KG1 (cell line): ENCODE measurements around the gene MCUB.
"Not testable (repeated sequence)": the region's sequence is repeated elsewhere in the genome, so short reads cannot be mapped to it uniquely, and the experiment has no call there.

ENCODE experiments used
- DNase-seq: peaks from one replicate; lab custom pipeline; 2025; lab: John Stamatoyannopoulos, UW

Gene MCUB

DNA sequence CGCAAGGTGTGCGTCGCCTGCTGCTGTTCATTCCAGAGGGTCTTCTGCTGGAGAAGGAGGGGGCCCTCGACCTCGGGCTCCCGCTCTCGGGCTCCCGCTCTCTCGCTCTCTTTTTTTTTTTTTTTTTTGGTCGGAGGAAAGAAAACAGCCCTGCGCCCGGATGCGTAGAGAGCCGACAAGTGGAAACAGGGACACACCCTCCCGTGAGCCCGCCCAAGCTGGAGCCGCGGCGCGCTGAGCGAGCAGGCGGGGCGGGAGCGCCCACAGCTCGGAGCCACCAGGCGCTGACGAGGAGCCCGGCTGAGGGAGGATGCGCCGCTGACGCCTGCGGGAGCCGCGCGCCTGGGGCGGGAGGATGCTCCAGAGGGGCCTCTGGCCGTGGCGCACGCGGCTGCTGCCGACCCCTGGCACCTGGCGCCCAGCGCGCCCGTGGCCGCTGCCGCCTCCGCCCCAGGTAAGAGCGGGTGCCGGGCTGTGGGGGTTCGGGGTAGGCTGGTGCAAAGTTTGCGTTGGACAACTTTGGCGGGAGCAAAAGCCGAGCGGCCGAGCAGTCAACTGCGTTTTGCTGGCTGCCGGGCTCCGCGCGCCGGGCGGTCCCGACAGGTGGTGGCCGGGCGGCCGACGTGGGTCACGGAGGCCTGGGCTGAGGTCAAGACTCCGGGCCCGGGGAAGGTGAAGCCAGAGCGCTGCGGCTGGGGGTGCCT lies at the start of gene MCUB:
Gene MCUB (plus strand): TSS at position 264 of the 704 bp plus-strand sequence. CDS start 92 bp downstream, at position 356.
- DNase-seq = peak; percentile 45

GRCh38 chr4:109510687-109511086 lies 49.4 kb upstream of the MCUB start:
- DNase-seq = no peak

DNA sequence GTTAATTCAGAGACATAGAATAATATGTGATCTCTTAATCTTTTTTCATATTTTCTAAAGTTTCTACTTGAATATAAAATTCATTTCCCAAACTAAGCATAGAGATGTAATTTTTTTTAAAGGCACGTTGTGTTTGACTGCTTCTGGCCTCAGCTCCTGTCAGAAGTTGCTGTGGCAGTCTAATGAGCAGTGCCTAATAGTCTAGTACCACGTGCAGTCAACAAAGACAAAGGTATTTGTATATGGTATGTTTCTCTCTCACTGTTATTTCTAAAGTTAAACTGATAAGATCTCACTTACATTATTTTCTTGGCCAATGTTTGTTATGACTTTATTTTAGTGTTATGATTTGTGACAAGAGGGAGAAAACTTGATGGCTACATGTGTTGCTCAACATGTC lies 48.6 kb upstream of the MCUB start:
- DNase-seq = no peak

GRCh38 chr4:109513368-109513767 lies 46.7 kb upstream of the MCUB start:
- not testable (repeated sequence) for DNase-seq

- no peak for DNase-seq
Measured at GRCh38 chr4:109532182-109532581, 27.9 kb upstream of the MCUB start.

GRCh38 chr4:109545401-109545800 lies 14.6 kb upstream of the MCUB start:
- no peak for DNase-seq

DNA sequence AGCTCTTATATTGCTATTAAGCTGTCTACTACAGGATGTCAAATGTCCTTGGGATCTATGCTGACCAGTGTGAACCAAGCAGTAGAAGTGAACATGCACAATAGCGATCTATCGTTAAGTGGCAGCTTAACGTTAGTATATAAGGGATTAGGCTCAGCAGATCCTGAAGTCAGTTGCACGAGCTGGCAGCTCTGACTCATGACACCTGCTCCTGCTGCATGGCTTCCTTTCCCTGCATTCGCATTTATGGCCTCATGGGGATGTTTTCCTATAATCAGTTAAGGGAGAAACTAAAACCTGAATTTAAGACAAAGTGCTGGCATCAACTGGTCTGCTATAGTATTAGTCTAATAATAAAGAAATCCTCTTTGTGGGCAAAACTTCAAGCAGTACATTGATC lies 12.7 kb upstream of the MCUB start:
- DNase-seq = no peak

- DNase-seq = no peak
Measured at GRCh38 chr4:109548655-109549054, 11.4 kb upstream of the MCUB start.

DNA sequence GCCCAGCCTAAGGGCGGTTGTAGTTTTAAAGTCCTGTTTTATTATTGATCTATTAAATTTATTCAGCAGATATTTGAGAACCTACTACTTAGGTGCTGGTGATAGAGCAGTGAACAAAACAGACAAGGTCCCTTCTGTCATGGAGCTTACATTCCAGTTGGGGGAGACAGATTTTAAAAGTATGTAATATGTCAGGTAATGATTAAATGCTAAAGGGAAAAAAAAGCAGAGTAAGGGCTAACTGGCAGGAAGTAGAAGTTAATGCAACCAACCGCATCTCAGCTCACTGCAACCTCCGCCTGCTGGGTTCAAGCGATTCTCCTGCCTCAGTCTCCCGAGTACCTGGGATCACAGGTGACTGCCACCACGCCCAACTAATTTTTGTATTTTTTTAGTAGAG lies 7.8 kb upstream of the MCUB start:
- no peak for DNase-seq

DNA sequence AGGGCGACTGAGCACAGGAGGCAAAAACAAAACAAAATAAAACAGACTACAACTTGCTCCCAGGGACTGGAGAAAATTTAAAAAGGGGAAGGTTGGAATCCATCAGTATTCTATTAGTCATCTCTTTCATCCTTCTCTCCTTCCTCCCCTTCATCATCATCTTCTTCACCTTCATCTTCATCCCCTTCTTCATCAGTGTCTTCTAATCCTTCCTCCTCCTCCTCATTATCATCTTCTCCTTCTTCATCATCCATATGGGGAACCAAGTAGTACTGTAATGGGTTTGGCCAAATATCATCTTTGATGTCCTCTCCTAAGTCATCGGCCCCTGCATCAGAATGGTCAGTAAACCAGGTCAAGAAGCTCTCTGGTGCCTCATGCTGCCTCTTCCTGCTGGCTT lies 6.9 kb upstream of the MCUB start:
- no peak for DNase-seq

- no peak for DNase-seq
Measured at GRCh38 chr4:109554971-109555370, 5.1 kb upstream of the MCUB start.

- no peak for DNase-seq
Measured at GRCh38 chr4:109557433-109557832, 2.6 kb upstream of the MCUB start.

DNA sequence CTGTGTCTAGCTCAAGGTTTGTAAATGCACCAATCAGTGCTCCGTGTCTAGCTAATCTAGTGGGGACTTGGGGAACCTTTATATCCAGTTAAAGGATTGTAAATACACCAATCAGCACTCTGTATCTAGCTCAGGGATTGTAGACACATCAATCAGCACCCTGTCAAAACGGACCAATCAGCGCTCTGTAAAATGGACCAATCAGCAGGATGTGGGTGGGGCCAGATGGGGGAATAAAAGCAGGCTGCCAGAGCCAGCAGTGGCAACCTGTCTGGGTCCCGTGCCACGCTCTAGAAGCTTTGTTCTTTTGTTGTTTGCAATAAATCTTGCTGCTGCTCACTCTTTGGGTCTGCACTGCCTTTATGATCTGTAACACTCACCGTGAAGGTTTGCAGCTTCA lies 2.0 kb upstream of the MCUB start:
- not testable (repeated sequence) for DNase-seq

GRCh38 chr4:109559625-109559982 lies 442 bp upstream of the MCUB start:
- DNase-seq = no peak

GRCh38 chr4:109560687-109561461 lies 828 bp downstream of the MCUB start:
- peak; percentile 28 for DNase-seq

- DNase-seq = no peak
Measured at GRCh38 chr4:109562457-109563239, 2.6 kb downstream of the MCUB start.

GRCh38 chr4:109571494-109571893 lies 11.4 kb downstream of the MCUB start:
- no peak for DNase-seq

DNA sequence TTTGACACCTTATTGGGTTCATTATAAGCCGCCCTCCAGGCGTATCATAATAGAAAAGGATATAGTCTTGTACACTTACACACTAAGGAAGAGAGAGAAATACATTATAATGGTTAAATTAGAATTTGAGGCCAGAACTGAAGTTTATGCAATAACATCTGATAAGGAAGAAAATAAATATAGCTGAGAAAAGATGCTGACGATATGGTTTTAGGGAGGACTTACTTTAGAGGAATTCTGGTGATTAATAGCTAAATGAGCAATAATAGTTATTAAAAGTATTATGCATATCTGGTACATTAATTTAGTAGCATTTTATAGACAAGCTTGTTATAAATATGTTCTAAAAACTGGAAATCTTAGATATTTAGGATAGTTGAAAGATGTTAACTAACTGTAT lies 12.1 kb downstream of the MCUB start:
- DNase-seq = no peak

GRCh38 chr4:109574443-109574850 lies 14.4 kb downstream of the MCUB start:
- DNase-seq = no peak

DNA sequence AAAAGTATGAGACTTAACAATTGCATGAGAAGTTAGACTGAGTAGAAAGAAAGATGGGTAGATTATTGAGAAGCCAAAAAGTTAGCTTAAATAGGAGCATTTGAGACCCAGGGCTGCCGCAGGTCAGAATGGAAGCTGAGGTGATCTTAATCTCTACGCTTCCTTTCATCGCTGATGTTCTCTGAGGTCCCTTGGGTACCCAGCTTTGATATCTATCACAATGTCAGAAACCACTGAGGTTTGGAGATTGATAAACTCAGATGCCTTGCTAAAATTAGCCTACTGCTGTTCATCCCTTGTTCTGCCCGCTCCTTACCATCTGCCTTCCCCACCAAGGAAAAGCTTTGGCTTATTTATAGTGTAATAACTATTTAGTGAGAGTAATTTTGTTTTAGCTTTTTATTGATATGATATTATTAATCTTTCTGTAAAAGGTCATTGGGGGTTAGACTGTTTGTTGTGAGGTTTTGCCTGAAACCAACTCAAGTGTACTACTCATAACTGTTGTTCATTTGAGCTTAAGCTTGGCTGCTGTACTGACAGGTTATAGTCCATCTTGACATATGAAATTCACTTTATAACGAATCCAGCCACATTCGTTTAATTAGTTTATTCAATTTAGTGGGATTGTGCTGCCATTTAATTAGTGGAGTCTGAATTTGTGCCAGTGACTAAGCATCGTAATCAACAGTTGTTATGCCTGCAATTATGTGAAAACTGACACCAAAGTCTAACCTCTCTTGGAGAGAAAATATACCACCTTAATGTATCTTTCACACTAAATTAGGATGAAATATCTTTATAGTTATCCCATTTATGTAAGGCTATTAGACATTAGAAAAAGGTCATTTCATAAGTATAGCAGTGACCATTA lies 15.1 kb downstream of the MCUB start:
- DNase-seq = no peak

- no peak for DNase-seq
Measured at GRCh38 chr4:109576462-109576861, 16.4 kb downstream of the MCUB start.

- no peak for DNase-seq
Measured at GRCh38 chr4:109578846-109579245, 18.8 kb downstream of the MCUB start.
